ENCODE results near the gene LEMD2. TPM values are rescaled to one million over a fixed set of nuclear protein-coding genes. Genes with fewer than 3 reads are reported as not detected.

Gene LEMD2
- total and polyA plus RNA-seq, 2 of the 4 experiments (the other 2 are of a cell fraction), result 26.5 to 43.6 TPM

- no peak overlapping the region for H2BK20ac ChIP-seq (ENCODE audit: low read depth, low read length)
- no peak overlapping the region for H2BK5ac ChIP-seq (ENCODE audit: low read depth, low read length, poor library complexity, severe bottlenecking)
- no peak overlapping the region for H4K8ac ChIP-seq (ENCODE audit: low read depth in 2 of 2, low read length in 2 of 2)
- no peak overlapping the region for H3K4me2 ChIP-seq (ENCODE audit: low read depth, low read length)
- no peak overlapping the region for H3K4ac ChIP-seq (ENCODE audit: low read depth, low read length)
- H3K18ac ChIP-seq (ENCODE audit: low read depth, low read length), result no peak overlapping the region
- H3K27ac ChIP-seq (ENCODE audit: insufficient read depth, low read length), result no peak overlapping the region
- H3K9me3 ChIP-seq (ENCODE audit: control insufficient read depth, insufficient read depth, low read length), result no peaks in the 10 kb centered on the region
- H3K4me3 ChIP-seq (ENCODE audit: insufficient read depth, low read depth, low read length), result no peak overlapping the region
- no peaks in the 10 kb centered on the region for H3K36me3 ChIP-seq (ENCODE audit: control insufficient read depth, insufficient read depth, low read length)
- ChIA-PET CTCF (no interaction called here), POLR2A (ENCODE audit: unreplicated experiment) (no interaction called here)
- no peak overlapping the region for H3K23ac ChIP-seq (ENCODE audit: low read depth, low read length)
- no peaks in the 10 kb centered on the region for H3K4me1 ChIP-seq (ENCODE audit: control insufficient read depth, insufficient read depth, low read length)
- H3K9ac ChIP-seq (ENCODE audit: low read depth, low read length), result no peak overlapping the region
- in situ Hi-C loops (cut with MboI; ENCODE audit: low sequenced_read_pairs), result no loop called here
- TF ChIP-seq SMC3 (IDR thresholded peaks at IDR 0.05; ENCODE audit: low read depth, low read length), result no peak
- TF ChIP-seq FOS (IDR thresholded peaks at IDR 0.05; ENCODE audit: low read depth, low read length), result no peak
- no peak for TF ChIP-seq CHD1 (IDR thresholded peaks at IDR 0.05; ENCODE audit: low read depth, low read length)
- no peak for TF ChIP-seq NFE2L2 (IDR thresholded peaks at IDR 0.05; ENCODE audit: low read depth, low read length)
- no peak for TF ChIP-seq RCOR1 (IDR thresholded peaks at IDR 0.05; ENCODE audit: insufficient replicate concordance, low read length)
- no peak for TF ChIP-seq CEBPB (IDR thresholded peaks at IDR 0.05; ENCODE audit: low read depth, low read length)
- TF ChIP-seq CTCF (conservative IDR thresholded peaks at IDR 0.05; ENCODE audit: low read depth, low read length), result no peak
- TF ChIP-seq POLR2A (IDR thresholded peaks at IDR 0.05; ENCODE audit: low read depth, low read length), result no peak
- TF ChIP-seq RFX5 (IDR thresholded peaks at IDR 0.05; ENCODE audit: low read depth, low read length), result no peak
- no peak overlapping the region for H2AK5ac ChIP-seq (ENCODE audit: low read depth, low read length)
- H2BK15ac ChIP-seq (ENCODE audit: low read depth, low read length), result no peak overlapping the region
- no TSS peak for BruUV-seq (replicated peaks)
- peak; percentile 87 for ATAC-seq (ENCODE audit: low read depth)
- no peaks in the 10 kb centered on the region for H4K20me1 ChIP-seq (ENCODE audit: insufficient read depth, low read length)
- no peak overlapping the region for H4K5ac ChIP-seq (ENCODE audit: low read depth, low read length)
- H3K79me1 ChIP-seq (ENCODE audit: low read depth in 1 of 2, low read length in 2 of 2), result no peaks in the 10 kb centered on the region
- no peak overlapping the region for H2AFZ ChIP-seq (replicated peaks; ENCODE audit: low read length, poor library complexity)
- peaks cover 55% of the 10 kb centered on the region for H3K27me3 ChIP-seq (ENCODE audit: control insufficient read depth, insufficient read depth, low read length)
- no peak overlapping the region for H2BK120ac ChIP-seq (ENCODE audit: low read depth, low read length)
- no peak for DNase-seq
- H4K91ac ChIP-seq (ENCODE audit: insufficient read depth, low read depth, low read length), result no peak overlapping the region
- no peak overlapping the region for H3K14ac ChIP-seq (replicated peaks; ENCODE audit: low read depth, low read length)
- no peak overlapping the region for H3K56ac ChIP-seq (ENCODE audit: extremely low read depth, insufficient read depth, low read length)
- intact Hi-C loops (cut with micrococcal nuclease), result no loop called here
- H3K9me1 ChIP-seq (ENCODE audit: insufficient read depth, low read length), result peaks cover 3% of the 10 kb centered on the region; the same call in 1 of the 2 replicates
- dilution Hi-C loops (cut with HindIII; ENCODE audit: low sequenced_read_pairs, unreplicated experiment), result no loop called here
- WGBS, 2 experiments (ENCODE audit: extremely low coverage in 2 of 2, insufficient read length in 1 of 2), result no CpG with 5 or more reads among the region's 1 CpG
- no peak overlapping the region for H2AK9ac ChIP-seq (replicated peaks; ENCODE audit: low read depth, low read length, poor library complexity)
Measured at GRCh38 chr6:33815854-33816253, 26.9 kb upstream of the LEMD2 start.
